NCI-H345 (cell line): ENCODE data around the gene SRSF12.
A peak's percentile ranks its signal among the peaks of the same experiment; 100 is the strongest.

Source experiments
- DNase-seq: peaks from one replicate; lab custom pipeline; 2025; lab: John Stamatoyannopoulos, UW

SRSF12 gene

GRCh38 chr6:89117211-89118108 is at the start of gene SRSF12:
TSS of gene SRSF12 (minus strand) at chr6:89118071. CDS start at chr6:89117887, 184 bp downstream.
- peak; percentile 64 for DNase-seq

GRCh38 chr6:89162047-89162371 is 44.1 kb upstream of the SRSF12 start:
- no peak for DNase-seq

- no peak for DNase-seq
Observed at GRCh38 chr6:89161326-89162046, 43.6 kb upstream of the SRSF12 start.

- DNase-seq, result no peak
Observed at GRCh38 chr6:89160331-89161092, 42.6 kb upstream of the SRSF12 start.

GRCh38 chr6:89154131-89154530 is 36.3 kb upstream of the SRSF12 start:
- no peak for DNase-seq

- no peak for DNase-seq
Observed at GRCh38 chr6:89148016-89148750, 30.3 kb upstream of the SRSF12 start.

- DNase-seq, result peak; percentile 55
Observed at GRCh38 chr6:89146718-89147700, 29.1 kb upstream of the SRSF12 start.

GRCh38 chr6:89145956-89146717 is 28.3 kb upstream of the SRSF12 start, which contains the start of gene PM20D2:
TSS of gene PM20D2 (plus strand) at chr6:89146055. CDS start at chr6:89146145, 90 bp downstream.
- peak; percentile 79 for DNase-seq

- peak; percentile 47 for DNase-seq
Observed at GRCh38 chr6:89145091-89145955, 27.5 kb upstream of the SRSF12 start.

- peak; percentile 20 for DNase-seq
Observed at GRCh38 chr6:89144354-89144906, 26.6 kb upstream of the SRSF12 start.

GRCh38 chr6:89140347-89141156 is 22.7 kb upstream of the SRSF12 start:
- no peak for DNase-seq

GRCh38 chr6:89139509-89140346 is 21.9 kb upstream of the SRSF12 start:
- DNase-seq, result no peak

- DNase-seq, result no peak
Observed at GRCh38 chr6:89138173-89138572, 20.3 kb upstream of the SRSF12 start.

- no peak for DNase-seq
Observed at GRCh38 chr6:89134723-89135122, 16.9 kb upstream of the SRSF12 start.

- no peak for DNase-seq
Observed at GRCh38 chr6:89133981-89134380, 16.1 kb upstream of the SRSF12 start.

- DNase-seq, result no peak
Observed at GRCh38 chr6:89132057-89132456, 14.2 kb upstream of the SRSF12 start.

- DNase-seq, result no peak
Observed at GRCh38 chr6:89131599-89131998, 13.7 kb upstream of the SRSF12 start.
